ENCODE results near the gene ZP1.

- no peak for TF ChIP-seq YY1 (IDR thresholded peaks at IDR 0.05; ENCODE audit: insufficient read depth, insufficient read length)
- TF ChIP-seq SUZ12 (IDR thresholded peaks at IDR 0.05; ENCODE audit: extremely low read depth, insufficient read depth, insufficient read length), result no peak
- TF ChIP-seq ZNF274 (IDR thresholded peaks at IDR 0.05; ENCODE audit: low read depth, low read length), result no peak
Observed at GRCh38 chr11:60887556-60887955, 20.2 kb downstream of the ZP1 start.
